Frontal cortex (tissue), 4 donors: ENCODE results near the gene FAHD2A. TPM values are rescaled to one million over a fixed set of nuclear protein-coding genes. Genes with fewer than 3 reads are reported as not detected.
"Not testable (repeated sequence)": the region's sequence is repeated elsewhere in the genome, so short reads cannot be mapped to it uniquely, and the experiment has no call there.

Experiments
- DNase-seq, 2 donors: peaks; one replicate each; pipeline ENCODE4 v3.0.0; 2012; ENCODE audit warnings: low spot score in 2 of 2
- FAIRE-seq: peaks from 2 replicates; lab custom pipeline; 2012; peaks lifted over from hg19 to GRCh38; lab: Jason Lieb, UNC
- total RNA-seq: library from RNA; depleted of rRNA; stranded (reverse); fragments of >200 nt; gene quantifications from one replicate; pipeline ENCODE4 v1.2.3, GENCODE V29; 2014
- donor health status: control.
- donor health status: control.
- donor health status: control.

Gene FAHD2A
- total RNA-seq = 5.7 TPM

GRCh38 chr2:95402370-95403203, at the start of gene FAHD2A:
Gene FAHD2A, plus strand, starts transcription at chr2:95402708. Its CDS starts 2,851 bp downstream, at chr2:95405559.
- no peak for FAIRE-seq
- peak; percentile 89 to 99 for DNase-seq

DNA sequence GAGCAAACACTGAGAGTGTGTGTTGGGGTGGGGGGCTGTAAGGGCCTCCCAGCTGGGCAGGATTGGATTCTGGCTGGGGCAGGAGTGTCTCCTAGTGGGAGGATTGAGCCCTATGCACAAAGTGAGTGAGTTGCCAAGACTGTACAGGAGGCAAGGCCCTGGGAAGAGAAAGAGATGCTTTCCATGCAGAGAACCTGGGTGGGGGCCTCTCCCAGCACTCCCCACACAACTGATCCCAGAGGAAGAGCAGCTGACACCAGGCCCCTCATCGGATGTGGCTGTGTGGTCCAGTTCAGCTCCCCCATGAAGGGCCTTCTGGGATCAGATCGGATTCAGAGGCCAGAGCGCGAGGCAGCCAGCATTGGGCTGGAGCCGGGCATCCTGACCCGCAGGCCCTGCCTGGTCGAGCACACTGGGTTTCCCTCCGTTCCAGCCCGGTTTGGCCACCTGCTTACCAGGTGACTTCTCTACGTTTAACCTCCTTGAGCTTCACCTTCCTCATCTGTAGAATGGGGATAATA, 49.4 kb upstream of the FAHD2A start:
- no peak for FAIRE-seq
- DNase-seq = no peak

GRCh38 chr2:95353613-95354468, 48.7 kb upstream of the FAHD2A start:
- no peak for FAIRE-seq

DNA sequence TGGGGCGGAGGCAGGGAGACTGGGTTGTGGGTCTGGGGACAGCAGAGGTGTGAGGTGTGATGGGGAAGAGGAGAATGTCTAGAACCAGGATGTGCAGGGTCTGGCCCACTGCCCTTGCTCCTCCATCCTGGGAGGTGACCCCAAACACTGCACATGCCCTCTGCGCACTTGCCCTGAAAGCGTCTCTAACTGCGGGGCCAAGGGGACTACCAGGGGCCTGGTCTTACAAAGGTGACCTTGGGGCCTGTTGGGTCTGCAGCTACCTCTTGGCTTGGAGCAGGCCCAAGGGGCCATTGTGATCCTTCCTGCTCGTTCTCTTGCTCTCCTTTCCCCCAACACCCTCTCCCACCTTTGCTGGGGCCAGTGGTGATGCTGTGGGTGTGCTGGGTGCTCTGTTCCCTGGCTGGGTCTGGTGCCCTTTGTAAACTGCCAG, 48.0 kb upstream of the FAHD2A start:
- no peak for FAIRE-seq
- no peak for DNase-seq

More at GRCh38 chr2:95353613-95354468, 48.7 kb upstream of the FAHD2A start:
- DNase-seq = no peak

DNA sequence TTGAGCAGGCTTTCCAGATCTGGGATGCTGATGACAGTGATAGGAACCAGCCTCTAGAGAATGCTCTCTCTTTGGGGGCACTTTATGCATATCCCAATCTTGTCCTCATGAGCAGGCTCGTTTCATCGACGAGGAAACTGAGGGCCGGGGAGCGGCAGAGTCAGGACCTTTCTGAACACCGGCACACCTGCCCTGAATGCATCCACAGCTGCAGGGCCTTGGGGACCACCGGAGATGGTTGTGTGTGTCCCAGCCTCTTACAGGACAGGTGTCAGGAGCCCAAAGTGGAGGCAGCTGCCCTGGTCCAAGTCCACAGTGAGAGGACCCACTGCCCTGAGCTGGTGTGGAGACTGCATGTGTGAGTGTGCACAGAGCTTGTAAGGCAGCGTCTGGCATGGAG, 47.6 kb upstream of the FAHD2A start:
- no peak for FAIRE-seq
- DNase-seq = no peak

- DNase-seq, FAIRE-seq: not testable (repeated sequence)
Observed at GRCh38 chr2:95355486-95355885, 47.0 kb upstream of the FAHD2A start.

GRCh38 chr2:95356821-95357700, 45.4 kb upstream of the FAHD2A start:
- no peak for FAIRE-seq
- DNase-seq = no peak

DNA sequence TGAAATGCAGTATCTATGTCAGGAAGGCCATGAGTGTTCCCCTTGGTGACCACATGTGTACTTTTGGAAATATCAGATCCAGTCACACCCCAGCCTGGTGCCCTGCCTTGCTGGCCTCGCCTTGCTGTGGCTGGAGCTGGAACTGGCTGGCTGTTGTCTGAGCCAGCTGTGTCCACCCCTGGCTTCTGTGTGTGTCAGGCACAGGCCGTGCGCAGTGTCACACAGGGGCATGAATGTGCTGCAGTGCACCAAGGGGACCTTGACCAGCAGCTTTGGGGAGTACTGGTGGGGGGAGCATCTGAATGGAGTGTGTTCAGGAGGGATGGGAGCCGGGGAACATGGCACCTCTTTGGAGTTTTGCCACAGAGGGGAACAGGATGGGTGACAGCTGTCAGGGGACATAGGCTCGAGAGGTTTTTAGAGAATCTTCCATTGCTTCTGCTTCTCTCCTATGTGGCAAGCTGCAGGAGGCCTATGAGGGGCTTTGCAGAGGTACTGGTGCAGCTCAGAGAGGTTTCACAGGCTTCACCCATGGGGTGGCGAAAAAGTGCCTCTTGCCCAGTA, 44.7 kb upstream of the FAHD2A start:
- no peak for FAIRE-seq
- DNase-seq = no peak

GRCh38 chr2:95359031-95359430, 43.5 kb upstream of the FAHD2A start:
- FAIRE-seq = no peak
- DNase-seq = no peak

DNA sequence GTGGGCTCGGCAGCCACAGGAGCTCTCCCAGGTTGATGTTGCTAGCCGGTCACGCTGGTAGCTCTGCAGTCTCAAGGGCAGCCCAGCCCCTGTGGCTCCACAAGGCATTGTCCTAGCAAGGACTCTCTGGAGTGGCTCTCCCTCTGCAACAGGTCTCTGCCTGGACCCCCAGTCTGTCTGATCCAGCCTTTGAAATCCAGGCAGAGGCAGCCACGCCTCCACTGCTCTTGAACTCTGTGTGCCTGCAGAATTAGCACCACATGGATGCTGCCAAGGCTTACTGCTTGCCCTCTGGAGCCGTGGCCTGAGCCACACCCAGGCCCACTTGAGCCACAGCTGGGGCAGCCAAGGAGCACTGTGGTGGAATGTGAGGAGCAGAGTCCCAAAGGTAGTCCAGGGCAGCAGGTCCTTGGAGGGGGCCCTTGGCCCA, 43.0 kb upstream of the FAHD2A start:
- DNase-seq (no peak), FAIRE-seq (no peak)

- FAIRE-seq (no peak), DNase-seq (no peak)
Observed at GRCh38 chr2:95361216-95361980, 41.1 kb upstream of the FAHD2A start.

DNA sequence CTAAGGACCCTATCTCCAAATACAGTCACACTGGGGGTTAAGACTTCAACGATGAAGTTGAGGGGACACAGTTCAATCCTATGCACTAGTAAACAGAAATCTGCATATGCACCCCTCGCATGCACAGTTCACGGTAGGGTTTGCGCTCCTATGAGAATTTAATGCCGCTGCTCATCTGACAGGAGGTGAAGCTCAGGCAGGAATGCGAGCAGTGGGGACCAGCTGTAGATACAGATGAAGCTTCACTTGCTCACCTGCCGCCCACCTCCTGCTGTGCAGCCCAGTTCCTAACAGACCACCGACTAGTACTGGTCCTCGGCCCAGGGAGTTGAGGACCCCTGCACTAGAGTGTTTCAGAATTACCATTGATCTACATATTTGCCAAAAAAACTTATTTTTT, 40.0 kb upstream of the FAHD2A start:
- DNase-seq = no peak
- FAIRE-seq = no peak

- FAIRE-seq (no peak), DNase-seq (no peak)
Observed at GRCh38 chr2:95366514-95366913, 36.0 kb upstream of the FAHD2A start.

DNA sequence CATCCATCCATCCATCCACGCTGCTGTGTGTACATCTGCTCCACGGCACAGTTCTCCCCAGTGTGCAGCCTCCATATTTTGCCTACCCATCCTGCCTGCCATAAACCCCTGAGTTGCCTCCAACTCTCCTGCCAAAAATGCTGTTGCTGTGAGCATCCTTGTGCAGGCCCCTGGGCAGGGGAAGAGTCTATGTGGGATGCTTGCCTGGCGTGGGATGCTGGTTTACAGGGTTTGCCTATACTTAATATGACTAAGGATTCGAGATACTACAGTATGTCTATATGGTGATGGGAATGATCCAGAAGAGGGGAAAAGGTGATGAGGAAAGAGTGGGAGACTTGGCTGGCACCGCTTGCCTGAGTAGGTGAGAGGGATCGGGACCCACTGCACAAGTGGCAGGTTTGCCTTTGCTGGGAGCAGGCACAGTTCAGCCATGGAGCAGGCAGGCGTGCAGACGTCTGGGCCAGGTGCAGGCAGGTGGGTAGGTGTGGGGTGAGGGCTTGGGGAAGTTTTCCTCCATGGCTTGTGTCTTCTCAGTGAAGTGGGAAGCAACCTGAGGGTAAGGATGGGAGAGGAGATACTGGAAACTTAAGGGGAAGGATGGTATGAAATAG, 30.2 kb upstream of the FAHD2A start:
- FAIRE-seq (no peak), DNase-seq (no peak)

DNA sequence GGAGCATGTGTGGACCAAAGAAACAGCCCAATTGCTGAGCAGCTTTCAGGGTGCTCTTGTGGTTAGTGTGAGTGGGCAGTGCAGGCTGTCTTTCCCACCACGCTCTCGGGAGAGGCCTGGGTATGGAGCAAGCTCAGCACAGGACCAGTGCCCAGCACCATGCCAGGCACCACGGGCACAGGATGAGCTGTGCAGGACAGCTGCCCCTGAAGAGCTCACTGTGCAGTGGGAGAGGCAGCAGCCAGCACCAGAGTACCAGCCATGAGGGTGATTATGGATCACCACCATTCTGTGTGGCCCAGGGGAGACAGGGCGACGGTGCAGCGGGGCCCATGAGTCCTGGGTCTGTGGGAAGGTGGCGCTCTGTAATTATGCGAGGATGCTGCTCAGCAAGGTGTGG, 29.7 kb upstream of the FAHD2A start:
- FAIRE-seq = no peak
- DNase-seq = no peak

- no peak for DNase-seq
Observed at GRCh38 chr2:95374029-95374428, 28.5 kb upstream of the FAHD2A start.

GRCh38 chr2:95374451-95374920, 28.0 kb upstream of the FAHD2A start:
- no peak for DNase-seq
- no peak for FAIRE-seq

More at GRCh38 chr2:95374029-95374428, 28.5 kb upstream of the FAHD2A start:
- no peak for FAIRE-seq

DNA sequence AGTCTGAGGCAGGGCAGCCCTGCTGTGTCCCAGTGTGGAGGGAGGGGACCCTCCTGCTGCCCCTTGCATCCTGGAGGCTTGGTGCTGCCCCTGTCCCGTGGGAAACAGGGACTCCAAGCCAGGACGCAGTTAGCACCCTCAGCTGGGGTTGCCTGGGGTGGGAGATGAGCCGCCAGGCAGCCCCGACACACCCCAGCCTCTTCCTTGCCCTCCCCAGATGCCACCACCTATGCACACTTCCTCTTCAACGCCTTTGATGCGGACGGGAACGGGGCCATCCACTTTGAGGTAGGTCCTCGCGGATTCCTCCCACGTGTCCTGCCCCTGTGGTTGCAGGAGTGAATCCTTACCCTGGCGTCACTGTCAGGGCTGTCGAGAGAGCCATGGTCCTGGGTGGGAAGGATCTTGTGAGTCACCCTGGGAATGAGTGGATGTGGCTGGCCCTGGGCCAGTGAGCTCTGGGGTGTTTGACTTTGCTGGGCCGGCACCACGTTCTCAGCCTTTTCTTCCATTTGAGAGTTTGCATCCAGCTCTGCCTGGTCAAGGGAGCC, 27.5 kb upstream of the FAHD2A start:
- peak in 1 of 2 donors; percentile 30 for DNase-seq
- FAIRE-seq = no peak
